CD8-positive, alpha-beta memory T cell (primary cell): ENCODE data around the gene C15orf39. TPM values are rescaled to one million over a fixed set of nuclear protein-coding genes. Genes with fewer than 3 reads are reported as not detected.

Experiments
- CTCF ChIA-PET: fragments of 350-600 bp; sonication (Branson Sonifier 250); formaldehyde crosslinking; loops from one replicate; lab custom pipeline; 2021; ENCODE audit warnings: antibody characterized with exemption; lab: Charles Lee
- POLR2A ChIA-PET: fragments of 350-600 bp; sonication (Branson Sonifier 250); formaldehyde crosslinking; loops from one replicate; lab custom pipeline; 2021; ENCODE audit warnings: antibody characterized with exemption; lab: Charles Lee
- DNase-seq, 5 donors: peaks; one replicate each; pipeline versions ENCODE4 v3.0.0 to v3.0.0-alpha.2; 2020 to 2022; ENCODE audit warnings: mixed read lengths in 1 of 5
- H3K27ac ChIP-seq: one replicate; pipeline ENCODE4 v1.7.0; 2013; ENCODE audit warnings: low read depth, mild to moderate bottlenecking, low read length, moderate library complexity
- H3K27me3 ChIP-seq: 2 replicates; pipeline ENCODE4 v1.7.0; 2013; ENCODE audit warnings: low read length, mild to moderate bottlenecking; ENCODE audit not compliant: insufficient read depth, poor library complexity, severe bottlenecking
- H3K36me3 ChIP-seq: 2 replicates; pipeline ENCODE4 v1.7.0; 2013; ENCODE audit warnings: mild to moderate bottlenecking, low read length, moderate library complexity; ENCODE audit not compliant: insufficient read depth
- H3K4me1 ChIP-seq: 2 replicates; pipeline ENCODE4 v1.7.0; 2013; ENCODE audit warnings: mild to moderate bottlenecking, low read length, moderate library complexity; ENCODE audit not compliant: insufficient read depth
- H3K4me3 ChIP-seq: 2 replicates; pipeline ENCODE4 v1.7.0; 2013; ENCODE audit warnings: mild to moderate bottlenecking, low read length
- H3K9me3 ChIP-seq: 2 replicates; pipeline ENCODE4 v1.7.0; 2013; ENCODE audit warnings: mild to moderate bottlenecking, low read length
- H3K27ac Mint-ChIP-seq, 8 donors: one replicate each; pipeline ENCODE4 v1.8.0; 2020 to 2021; ENCODE audit warnings: mixed read lengths in 8 of 8, mild to moderate bottlenecking in 6 of 8, inconsistent platforms in 3 of 8, moderate library complexity in 3 of 8
- H3K27me3 Mint-ChIP-seq, 2 donors: one replicate each; pipeline ENCODE4 v1.8.0; 2020 to 2021; ENCODE audit warnings: mixed read lengths in 2 of 2, mild to moderate bottlenecking in 1 of 2, moderate library complexity in 1 of 2
- H3K36me3 Mint-ChIP-seq, 3 donors: one replicate each; pipeline ENCODE4 v1.8.0; 2020 to 2021; ENCODE audit warnings: mixed read lengths in 3 of 3, inconsistent platforms in 1 of 3, mild to moderate bottlenecking in 1 of 3
- H3K4me1 Mint-ChIP-seq, 3 donors: one replicate each; pipeline ENCODE4 v1.8.0; 2020 to 2021; ENCODE audit warnings: mixed read lengths in 3 of 3, inconsistent platforms in 1 of 3, mild to moderate bottlenecking in 1 of 3
- H3K4me3 Mint-ChIP-seq, 7 donors: one replicate each; pipeline ENCODE4 v1.8.0; 2020 to 2021; ENCODE audit warnings: mixed read lengths in 7 of 7, mild to moderate bottlenecking in 6 of 7, moderate library complexity in 4 of 7, inconsistent platforms in 2 of 7
- H3K9me3 Mint-ChIP-seq, 5 donors: one replicate each; pipeline ENCODE4 v1.8.0; 2020 to 2022; ENCODE audit warnings: mixed read lengths in 5 of 5, mild to moderate bottlenecking in 3 of 5, moderate library complexity in 2 of 5, inconsistent platforms in 1 of 5
- polyA plus RNA-seq: library from polyadenylated mRNA; unstranded; fragments of 300-500 nt; fragmentation: Illumina TruSeq; gene quantifications from one replicate; pipeline ENCODE4 v1.2.3, GENCODE V29; 2021
- total RNA-seq, 2 experiments: library from RNA; stranded (reverse); gene quantifications; one replicate each; pipeline ENCODE4 v1.2.3, GENCODE V29; 2021

The C15orf39 gene
- total and polyA plus RNA-seq, 3 experiments from 2014 or later, result 6.1 to 32.0 (median 29.8) TPM

DNA sequence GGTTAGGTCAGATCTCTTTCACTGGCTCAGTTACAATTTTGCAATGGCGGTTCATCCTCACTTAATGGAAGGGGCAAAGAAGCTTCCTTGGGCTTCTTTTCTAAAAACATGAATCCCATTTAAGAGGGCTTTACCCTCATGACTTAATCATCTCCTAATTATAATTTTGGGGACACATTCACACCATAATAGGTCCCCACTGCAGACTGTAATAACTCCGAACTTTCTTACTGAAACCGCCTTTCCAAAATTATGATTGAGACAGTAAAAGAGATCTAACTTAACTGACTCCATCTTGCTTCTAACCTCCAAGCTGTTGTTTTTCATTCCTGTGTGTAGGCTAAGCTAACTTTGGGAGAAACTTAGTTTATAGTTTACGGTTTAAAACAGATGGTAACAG, 33.3 kb upstream of the C15orf39 start:
- peaks cover 0 to 6% of the 10 kb centered on the region in 2 donors for H3K27me3 Mint-ChIP-seq
- ChIA-PET POLR2A (interaction anchor here (0.7 kb wide), 1 partner anchor 71 kb away, joined by 4 read pairs; no protein-coding TSS in a partner anchor), CTCF (no interaction called here)

DNA sequence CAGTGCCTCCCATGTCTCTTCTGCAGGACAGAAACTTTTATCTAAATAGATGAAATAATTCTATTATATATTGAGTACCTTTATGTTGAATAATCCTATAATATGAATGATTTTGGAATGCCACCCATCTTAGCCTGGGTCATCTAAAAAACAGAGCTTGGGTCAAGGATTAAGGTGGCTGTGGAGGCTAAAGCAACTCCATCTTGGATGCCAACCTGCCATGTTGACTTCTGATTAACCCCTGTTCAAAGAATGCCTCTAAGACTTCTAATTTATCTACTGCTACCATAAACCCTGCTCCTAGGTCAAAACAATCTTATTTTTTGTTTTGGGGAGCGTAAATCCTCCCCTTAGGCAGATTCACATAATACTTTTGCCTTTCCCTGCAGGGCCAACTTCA, 31.5 kb upstream of the C15orf39 start:
- H3K36me3 Mint-ChIP-seq, result no peaks in the 10 kb centered on the region
- H3K4me1 Mint-ChIP-seq, result peaks cover 7 to 13% (median 11%) of the 10 kb centered on the region in 3 donors
- no peak overlapping the region for H3K4me3 ChIP-seq
- peaks cover 0 to 6% of the 10 kb centered on the region in 2 donors for H3K27me3 Mint-ChIP-seq
- no peaks in the 10 kb centered on the region for H3K4me1 ChIP-seq
- no peaks in the 10 kb centered on the region for H3K36me3 ChIP-seq
- H3K27ac Mint-ChIP-seq, result no peak overlapping the region
- no peak overlapping the region for H3K4me3 Mint-ChIP-seq
- H3K27ac ChIP-seq, result no peak overlapping the region
- no peaks in the 10 kb centered on the region for H3K27me3 ChIP-seq
- ChIA-PET CTCF (no interaction called here), POLR2A (no interaction called here)
- DNase-seq, result no peak
- no peaks in the 10 kb centered on the region for H3K9me3 Mint-ChIP-seq
- H3K9me3 ChIP-seq, result no peaks in the 10 kb centered on the region

More for the DNA sequence above, 33.3 kb upstream of the C15orf39 start:
- H3K9me3 ChIP-seq, result no peaks in the 10 kb centered on the region
- no peak overlapping the region for H3K4me3 ChIP-seq
- no peaks in the 10 kb centered on the region for H3K36me3 Mint-ChIP-seq
- no peak overlapping the region for H3K4me3 Mint-ChIP-seq
- H3K4me1 Mint-ChIP-seq, result peaks cover 7 to 13% (median 11%) of the 10 kb centered on the region in 3 donors
- H3K27me3 ChIP-seq, result no peaks in the 10 kb centered on the region
- H3K9me3 Mint-ChIP-seq, result no peaks in the 10 kb centered on the region
- no peak overlapping the region for H3K27ac Mint-ChIP-seq
- no peak for DNase-seq
- H3K36me3 ChIP-seq, result no peaks in the 10 kb centered on the region
- H3K27ac ChIP-seq, result no peak overlapping the region
- no peaks in the 10 kb centered on the region for H3K4me1 ChIP-seq

DNA sequence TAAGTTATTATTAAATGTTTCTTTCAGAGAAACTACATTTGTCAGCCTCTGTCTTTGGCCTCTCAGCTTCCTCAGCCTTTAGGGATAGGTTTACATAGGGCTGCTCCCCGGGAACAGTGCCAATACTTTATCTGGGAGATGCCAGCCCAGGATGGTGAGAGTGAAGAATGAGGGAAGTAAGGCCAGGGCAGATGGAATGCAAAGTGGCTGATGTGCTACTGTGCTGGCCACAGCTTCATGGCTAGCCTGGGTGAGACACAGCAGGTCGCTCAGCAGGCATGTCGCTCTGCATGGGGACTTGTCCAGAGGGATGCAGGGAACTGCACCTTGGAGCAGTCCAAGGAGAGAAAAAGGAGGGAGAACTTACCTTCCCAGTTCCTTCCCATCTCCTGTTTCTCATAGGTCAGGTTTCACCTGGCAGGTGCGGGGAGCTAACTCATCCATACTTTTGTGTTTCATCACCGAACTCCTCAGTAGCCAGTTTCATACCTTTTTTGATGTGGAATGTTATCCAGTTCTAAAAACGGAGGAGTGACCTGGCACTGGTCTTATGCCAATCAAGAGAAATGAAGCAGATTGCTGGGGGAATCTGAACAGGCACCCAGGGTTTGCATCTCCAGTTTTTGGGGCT, 30.9 kb upstream of the C15orf39 start:
- CTCF ChIA-PET, result no interaction called here
- Histone ChIP-seq H3K9me3 (no peaks in the 10 kb centered on the region), H3K4me3 (no peak overlapping the region), H3K27ac (no peak overlapping the region), H3K27me3 (no peaks in the 10 kb centered on the region), H3K36me3 (no peaks in the 10 kb centered on the region), H3K4me1 (no peaks in the 10 kb centered on the region)
- no peak for DNase-seq
- peaks cover 0 to 6% of the 10 kb centered on the region in 2 donors for H3K27me3 Mint-ChIP-seq
- peaks cover 7 to 13% (median 11%) of the 10 kb centered on the region in 3 donors for H3K4me1 Mint-ChIP-seq
- no peak overlapping the region for H3K27ac Mint-ChIP-seq
- POLR2A ChIA-PET, result no interaction called here
- no peaks in the 10 kb centered on the region for H3K9me3 Mint-ChIP-seq
- no peak overlapping the region for H3K4me3 Mint-ChIP-seq
- no peaks in the 10 kb centered on the region for H3K36me3 Mint-ChIP-seq

DNA sequence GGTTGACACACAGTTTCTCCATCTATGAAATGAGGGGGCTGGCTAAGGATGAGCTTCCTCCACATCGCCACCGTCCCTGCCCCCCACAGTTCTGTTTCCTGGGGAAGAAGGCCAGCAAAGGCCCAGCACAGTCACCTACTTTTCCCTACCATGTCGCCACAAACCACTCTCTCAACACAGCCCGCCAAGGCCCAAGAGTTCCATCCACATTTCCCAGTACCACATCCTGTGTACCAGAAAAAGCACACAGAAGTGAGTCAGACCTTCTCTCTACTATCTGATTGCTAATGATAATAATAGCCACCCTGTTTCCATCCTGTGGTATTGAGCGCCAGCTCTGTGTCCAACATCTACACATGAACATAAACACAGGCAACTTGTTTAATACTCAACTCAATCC, 30.3 kb upstream of the C15orf39 start:
- Mint-ChIP-seq H3K36me3 (no peaks in the 10 kb centered on the region), H3K9me3 (no peaks in the 10 kb centered on the region), H3K27ac (peak overlapping the region in 3 of 8 donors; percentile 11 to 58 (median 21)), H3K4me3 (peak overlapping the region in 1 of 7 donors; percentile 5), H3K27me3 (peaks cover 0 to 6% of the 10 kb centered on the region in 2 donors), H3K4me1 (peaks cover 7 to 13% (median 11%) of the 10 kb centered on the region in 3 donors)
- H3K4me3 ChIP-seq, result no peak overlapping the region
- POLR2A ChIA-PET, result interaction anchor here (0.7 kb wide), 1 partner anchor 344 kb away, joined by 3 read pairs; no protein-coding TSS in a partner anchor
- no peaks in the 10 kb centered on the region for H3K4me1 ChIP-seq
- no peaks in the 10 kb centered on the region for H3K9me3 ChIP-seq
- no peaks in the 10 kb centered on the region for H3K36me3 ChIP-seq
- CTCF ChIA-PET, result no interaction called here
- no peaks in the 10 kb centered on the region for H3K27me3 ChIP-seq
- H3K27ac ChIP-seq, result no peak overlapping the region
- no peak for DNase-seq

DNA sequence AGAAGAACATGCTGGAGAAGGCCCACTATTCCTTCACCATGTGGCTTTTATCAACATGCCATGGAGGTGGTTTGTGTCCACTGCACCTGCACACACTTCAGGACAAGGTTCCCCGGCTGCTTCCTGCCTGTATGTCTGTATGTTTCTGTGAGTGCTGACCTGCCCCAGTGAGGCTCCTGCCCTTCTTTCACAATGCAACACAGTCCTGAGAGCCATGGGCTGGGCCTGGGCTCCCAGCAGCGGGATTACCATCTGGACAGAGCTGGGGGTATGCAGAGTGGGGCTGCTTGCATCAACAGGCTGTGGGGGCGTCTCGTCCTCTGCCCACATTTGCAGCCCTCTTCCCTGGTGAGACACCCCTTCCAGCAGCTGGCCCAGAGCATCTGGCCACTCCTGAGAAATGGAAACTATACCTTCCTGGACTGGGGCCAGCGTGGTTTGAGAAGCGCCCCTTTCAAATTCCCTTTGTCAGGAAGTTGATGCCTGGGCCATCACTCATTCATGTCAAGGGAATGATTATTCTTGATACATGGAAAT, 29.3 kb upstream of the C15orf39 start:
- Mint-ChIP-seq H3K4me3 (no peak overlapping the region), H3K27ac (no peak overlapping the region), H3K9me3 (no peaks in the 10 kb centered on the region), H3K4me1 (peaks cover 7 to 13% (median 11%) of the 10 kb centered on the region in 3 donors), H3K27me3 (peaks cover 0 to 5% of the 10 kb centered on the region in 2 donors), H3K36me3 (no peaks in the 10 kb centered on the region)
- CTCF ChIA-PET, result no interaction called here
- Histone ChIP-seq H3K27ac (no peak overlapping the region), H3K9me3 (no peaks in the 10 kb centered on the region), H3K27me3 (no peaks in the 10 kb centered on the region), H3K4me3 (no peak overlapping the region), H3K36me3 (no peaks in the 10 kb centered on the region), H3K4me1 (no peaks in the 10 kb centered on the region)
- no peak for DNase-seq
- POLR2A ChIA-PET, result no interaction called here

DNA sequence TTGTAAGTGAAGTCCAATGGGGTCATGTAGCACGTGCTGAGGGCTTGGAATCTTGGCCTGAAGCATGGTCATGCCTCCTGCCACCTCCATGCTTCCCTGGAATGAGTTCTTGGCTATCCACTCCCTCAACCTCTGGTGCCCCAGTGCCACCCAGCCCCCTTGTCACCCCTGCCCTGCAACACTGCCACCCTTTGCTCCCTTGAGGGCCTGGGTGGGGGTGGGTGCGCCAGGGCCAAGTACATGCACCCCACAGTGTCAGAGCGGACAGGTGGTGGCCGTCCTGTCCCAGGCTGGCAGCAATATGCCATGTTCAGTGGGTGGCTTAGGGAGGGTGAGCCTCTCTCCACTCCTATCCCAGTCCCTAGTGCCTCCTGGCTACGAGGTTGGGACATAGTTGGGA, 27.6 kb upstream of the C15orf39 start:
- H3K9me3 ChIP-seq, result no peaks in the 10 kb centered on the region
- Mint-ChIP-seq H3K9me3 (no peaks in the 10 kb centered on the region), H3K4me1 (peaks cover 6 to 15% (median 7%) of the 10 kb centered on the region in 3 donors), H3K27me3 (peaks cover 6 to 9% of the 10 kb centered on the region in 2 donors), H3K4me3 (no peak overlapping the region), H3K27ac (no peak overlapping the region), H3K36me3 (no peaks in the 10 kb centered on the region)
- H3K27ac ChIP-seq, result no peak overlapping the region
- ChIA-PET POLR2A (no interaction called here), CTCF (no interaction called here)
- H3K4me1 ChIP-seq, result no peaks in the 10 kb centered on the region
- no peaks in the 10 kb centered on the region for H3K36me3 ChIP-seq
- no peak overlapping the region for H3K4me3 ChIP-seq
- H3K27me3 ChIP-seq, result peaks cover 3% of the 10 kb centered on the region
- DNase-seq, result no peak

DNA sequence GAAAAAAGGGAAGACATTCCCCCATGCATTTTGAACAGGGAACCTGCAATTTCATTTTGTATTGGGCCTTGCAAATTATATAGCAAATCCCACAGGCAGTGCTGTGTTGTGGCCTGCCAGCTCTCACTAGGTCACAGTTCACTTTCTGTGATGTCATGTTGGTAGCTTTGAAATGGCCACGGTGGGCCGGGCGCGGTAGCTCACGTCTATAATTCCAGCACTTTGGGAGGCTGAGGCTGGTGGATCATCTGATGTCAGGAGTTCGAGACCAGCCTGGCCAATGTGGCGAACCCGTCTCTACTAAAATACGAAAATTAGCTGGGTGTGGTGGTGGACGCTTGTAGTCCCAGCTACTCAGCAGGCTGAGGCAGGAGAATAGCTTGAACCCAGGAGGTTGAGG, 27.0 kb upstream of the C15orf39 start:
- no peaks in the 10 kb centered on the region for H3K9me3 Mint-ChIP-seq
- no peaks in the 10 kb centered on the region for H3K4me1 ChIP-seq
- ChIA-PET POLR2A (no interaction called here), CTCF (interaction anchor here (0.9 to 1.2 kb wide), 3 partner anchors 49 to 180 kb away, joined by 3 read pairs; partner anchors contain the start of gene SCAMP5)
- no peak overlapping the region for H3K27ac ChIP-seq
- H3K4me3 ChIP-seq, result no peak overlapping the region
- H3K27me3 Mint-ChIP-seq, result peaks cover 11 to 12% of the 10 kb centered on the region in 2 donors
- H3K36me3 Mint-ChIP-seq, result no peaks in the 10 kb centered on the region
- no peak for DNase-seq
- no peak overlapping the region for H3K4me3 Mint-ChIP-seq
- no peaks in the 10 kb centered on the region for H3K36me3 ChIP-seq
- H3K27ac Mint-ChIP-seq, result no peak overlapping the region
- peaks cover 6 to 20% (median 7%) of the 10 kb centered on the region in 3 donors for H3K4me1 Mint-ChIP-seq
- H3K9me3 ChIP-seq, result no peaks in the 10 kb centered on the region
- peaks cover 8% of the 10 kb centered on the region for H3K27me3 ChIP-seq

DNA sequence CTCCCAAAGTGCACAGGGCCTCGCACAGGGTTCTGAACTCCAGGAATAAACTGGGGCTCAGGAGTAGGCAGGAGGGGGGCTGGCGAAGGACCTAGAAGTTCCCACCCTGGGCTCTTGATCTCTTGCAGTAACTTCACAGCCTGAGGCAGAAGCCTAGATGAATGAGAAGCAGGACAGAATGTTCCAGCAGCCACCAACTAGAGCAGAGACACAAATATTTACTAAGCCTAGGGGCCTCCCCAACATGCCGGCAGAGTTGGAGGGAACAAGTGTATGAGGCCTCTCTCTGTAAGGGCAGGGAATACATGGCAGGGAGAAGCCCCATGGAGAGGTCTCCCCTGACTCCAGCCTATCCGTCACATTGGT, 25.3 kb upstream of the C15orf39 start:
- Mint-ChIP-seq H3K4me3 (no peak overlapping the region), H3K27ac (peak overlapping the region in 1 of 8 donors; percentile 81), H3K4me1 (peaks cover 3 to 17% (median 5%) of the 10 kb centered on the region in 3 donors), H3K36me3 (no peaks in the 10 kb centered on the region), H3K9me3 (no peaks in the 10 kb centered on the region), H3K27me3 (peaks cover 13 to 26% of the 10 kb centered on the region in 2 donors)
- CTCF ChIA-PET, result no interaction called here
- Histone ChIP-seq H3K9me3 (no peaks in the 10 kb centered on the region), H3K36me3 (no peaks in the 10 kb centered on the region), H3K27ac (no peak overlapping the region), H3K4me3 (no peak overlapping the region), H3K4me1 (no peaks in the 10 kb centered on the region), H3K27me3 (peaks cover 10% of the 10 kb centered on the region)
- POLR2A ChIA-PET, result no interaction called here
- DNase-seq, result no peak
